Measurements from ENCODE around the gene URGCP.
A peak's percentile ranks its signal among the peaks of the same experiment; 100 is the strongest.
"Not testable (repeated sequence)": the region's sequence is repeated elsewhere in the genome, so short reads cannot be mapped to it uniquely, and the experiment has no call there.

URGCP gene

GRCh38 chr7:43915907-43916306, 9.5 kb upstream of the URGCP start:
- DNase-seq (ENCODE audit: low read depth in 2 of 3, low spot score in 2 of 3): no peak

- DNase-seq (ENCODE audit: low read depth in 2 of 3, low spot score in 2 of 3): no peak
Measured at GRCh38 chr7:43914795-43915194, 8.4 kb upstream of the URGCP start.

GRCh38 chr7:43905956-43906330, 453 bp downstream of the URGCP start:
- peak in 2 of 3 experiments; percentile 0 to 6 for DNase-seq (ENCODE audit: low read depth in 2 of 3, low spot score in 2 of 3)

GRCh38 chr7:43905209-43905946, 1.0 kb downstream of the URGCP start:
- DNase-seq (ENCODE audit: low read depth in 2 of 3, low spot score in 2 of 3): no peak

GRCh38 chr7:43904533-43905208, 1.7 kb downstream of the URGCP start:
- DNase-seq (ENCODE audit: low read depth in 2 of 3, low spot score in 2 of 3): no peak

- DNase-seq (ENCODE audit: low read depth in 2 of 3, low spot score in 2 of 3): no peak
Measured at GRCh38 chr7:43902542-43903054, 3.8 kb downstream of the URGCP start.

- DNase-seq (ENCODE audit: low read depth in 2 of 3, low spot score in 2 of 3): not testable (repeated sequence)
Measured at GRCh38 chr7:43898571-43898970, 7.8 kb downstream of the URGCP start.

- DNase-seq (ENCODE audit: low read depth in 2 of 3, low spot score in 2 of 3): no peak
Measured at GRCh38 chr7:43895847-43896415, 10.5 kb downstream of the URGCP start.

- DNase-seq (ENCODE audit: low read depth in 2 of 3, low spot score in 2 of 3): no peak
Measured at GRCh38 chr7:43891069-43891955, 15.1 kb downstream of the URGCP start.

- DNase-seq (ENCODE audit: low read depth in 2 of 3, low spot score in 2 of 3): no peak
Measured at GRCh38 chr7:43890468-43890867, 15.9 kb downstream of the URGCP start.

GRCh38 chr7:43888993-43889945, 17.1 kb downstream of the URGCP start:
- no peak for DNase-seq (ENCODE audit: low read depth in 2 of 3, low spot score in 2 of 3)

GRCh38 chr7:43884617-43885016, 21.8 kb downstream of the URGCP start:
- DNase-seq (ENCODE audit: low read depth in 2 of 3, low spot score in 2 of 3): no peak

- DNase-seq (ENCODE audit: low read depth in 2 of 3, low spot score in 2 of 3): no peak
Measured at GRCh38 chr7:43884209-43884608, 22.2 kb downstream of the URGCP start.

- no peak for DNase-seq (ENCODE audit: low read depth in 2 of 3, low spot score in 2 of 3)
Measured at GRCh38 chr7:43880596-43880995, 25.8 kb downstream of the URGCP start.

GRCh38 chr7:43879477-43879876, 26.9 kb downstream of the URGCP start:
- no peak for DNase-seq (ENCODE audit: low read depth in 2 of 3, low spot score in 2 of 3)

- DNase-seq (ENCODE audit: low read depth in 2 of 3, low spot score in 2 of 3): no peak
Measured at GRCh38 chr7:43878867-43879266, 27.5 kb downstream of the URGCP start.

GRCh38 chr7:43877968-43878864, 28.2 kb downstream of the URGCP start:
- DNase-seq (ENCODE audit: low read depth in 2 of 3, low spot score in 2 of 3): no peak

GRCh38 chr7:43876976-43877745, 29.2 kb downstream of the URGCP start:
- no peak for DNase-seq (ENCODE audit: low read depth in 2 of 3, low spot score in 2 of 3)

Measured in activated CD8-positive, alpha-beta memory T cell treated with anti-CD3 and anti-CD28 coated beads for 48 hours (primary cell).